Fibroblast of villous mesenchyme (primary cell): ENCODE results near the gene KIRREL2. TPM values are rescaled to one million over a fixed set of nuclear protein-coding genes. Genes with fewer than 3 reads are reported as not detected.
A peak's percentile ranks its signal among the peaks of the same experiment; 100 is the strongest.
"Not testable (repeated sequence)": the region's sequence is repeated elsewhere in the genome, so short reads cannot be mapped to it uniquely, and the experiment has no call there.

Experiments used
- DNase-seq: peaks from one replicate; pipeline ENCODE4 v3.0.0-alpha.2; 2010; ENCODE audit warnings: low read depth
- H3K4me3 ChIP-seq: 2 replicates; pipeline ENCODE4 v1.5.1; 2011; ENCODE audit warnings: low read depth, mild to moderate bottlenecking, low read length
- total RNA-seq: library from RNA; depleted of rRNA; stranded (reverse); fragments of >200 nt; gene quantifications from 2 replicates; pipeline ENCODE4 v1.2.3, GENCODE V29; 2012
- TF ChIP-seq, protein P1 (sequence below): IDR thresholded peaks from 2 replicates; pipeline ENCODE4 v1.5.1; 2012; ENCODE audit warnings: low read depth, mild to moderate bottlenecking, low read length; ENCODE audit not compliant: insufficient read depth

KIRREL2 gene
- total RNA-seq, 1 donor, result under 0.01 TPM

DNA sequence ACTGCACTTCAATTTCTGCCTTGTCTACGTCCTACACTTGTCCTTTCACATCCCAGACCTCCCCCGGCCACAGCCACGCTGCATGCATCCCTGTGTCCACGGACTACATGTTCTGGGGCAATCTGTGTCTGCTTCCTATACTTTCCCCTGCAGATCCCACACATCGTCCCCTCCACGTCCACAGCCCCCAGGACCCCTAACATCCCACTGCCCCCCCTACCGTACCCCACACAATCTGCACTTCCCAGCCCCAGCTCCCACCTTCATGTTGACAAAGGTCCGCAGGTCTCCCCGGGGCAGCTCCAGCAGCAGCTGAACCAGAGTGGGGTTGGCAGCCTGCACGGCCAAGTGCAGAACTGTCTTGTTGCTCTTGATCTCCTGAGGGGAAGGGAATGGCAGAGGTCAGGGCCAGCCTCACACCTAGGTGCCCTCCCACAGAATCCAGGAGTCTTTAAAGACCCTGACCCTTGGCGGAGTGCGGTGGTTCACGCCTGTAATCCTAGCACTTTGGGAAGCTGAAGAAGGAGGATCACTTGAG lies 33.5 kb downstream of the KIRREL2 start:
- no peak for DNase-seq
- TF ChIP-seq, protein P1, sequence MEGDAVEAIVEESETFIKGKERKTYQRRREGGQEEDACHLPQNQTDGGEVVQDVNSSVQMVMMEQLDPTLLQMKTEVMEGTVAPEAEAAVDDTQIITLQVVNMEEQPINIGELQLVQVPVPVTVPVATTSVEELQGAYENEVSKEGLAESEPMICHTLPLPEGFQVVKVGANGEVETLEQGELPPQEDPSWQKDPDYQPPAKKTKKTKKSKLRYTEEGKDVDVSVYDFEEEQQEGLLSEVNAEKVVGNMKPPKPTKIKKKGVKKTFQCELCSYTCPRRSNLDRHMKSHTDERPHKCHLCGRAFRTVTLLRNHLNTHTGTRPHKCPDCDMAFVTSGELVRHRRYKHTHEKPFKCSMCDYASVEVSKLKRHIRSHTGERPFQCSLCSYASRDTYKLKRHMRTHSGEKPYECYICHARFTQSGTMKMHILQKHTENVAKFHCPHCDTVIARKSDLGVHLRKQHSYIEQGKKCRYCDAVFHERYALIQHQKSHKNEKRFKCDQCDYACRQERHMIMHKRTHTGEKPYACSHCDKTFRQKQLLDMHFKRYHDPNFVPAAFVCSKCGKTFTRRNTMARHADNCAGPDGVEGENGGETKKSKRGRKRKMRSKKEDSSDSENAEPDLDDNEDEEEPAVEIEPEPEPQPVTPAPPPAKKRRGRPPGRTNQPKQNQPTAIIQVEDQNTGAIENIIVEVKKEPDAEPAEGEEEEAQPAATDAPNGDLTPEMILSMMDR, result no peak

DNA sequence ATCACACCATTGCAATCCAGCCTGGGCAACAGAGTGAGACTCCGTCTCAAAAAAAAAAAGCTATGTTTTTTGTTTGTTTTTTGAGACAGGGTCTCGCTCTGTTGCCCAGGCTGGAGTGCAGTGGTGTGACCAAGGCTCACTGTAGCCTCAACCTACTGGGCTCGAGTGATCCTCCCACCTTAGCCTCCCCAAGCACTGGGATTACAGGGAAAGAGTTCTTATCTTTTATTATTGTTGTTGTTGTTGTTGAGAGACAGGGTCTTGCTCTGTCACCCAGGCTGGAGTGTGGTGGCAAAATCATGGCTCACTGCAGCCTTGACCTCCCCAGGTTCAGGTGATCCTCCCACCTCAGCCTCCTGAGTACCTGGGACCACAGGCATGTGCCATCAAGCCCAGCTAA lies 35.1 kb downstream of the KIRREL2 start:
- H3K4me3 ChIP-seq, DNase-seq: not testable (repeated sequence)

More for the DNA sequence above, 33.5 kb downstream of the KIRREL2 start:
- H3K4me3 ChIP-seq, result no peak overlapping the region

GRCh38 chr19:35894342-35894741 lies 37.6 kb downstream of the KIRREL2 start:
- TF ChIP-seq, protein P1, result no peak
- H3K4me3 ChIP-seq, result no peak overlapping the region
- DNase-seq, result no peak

DNA sequence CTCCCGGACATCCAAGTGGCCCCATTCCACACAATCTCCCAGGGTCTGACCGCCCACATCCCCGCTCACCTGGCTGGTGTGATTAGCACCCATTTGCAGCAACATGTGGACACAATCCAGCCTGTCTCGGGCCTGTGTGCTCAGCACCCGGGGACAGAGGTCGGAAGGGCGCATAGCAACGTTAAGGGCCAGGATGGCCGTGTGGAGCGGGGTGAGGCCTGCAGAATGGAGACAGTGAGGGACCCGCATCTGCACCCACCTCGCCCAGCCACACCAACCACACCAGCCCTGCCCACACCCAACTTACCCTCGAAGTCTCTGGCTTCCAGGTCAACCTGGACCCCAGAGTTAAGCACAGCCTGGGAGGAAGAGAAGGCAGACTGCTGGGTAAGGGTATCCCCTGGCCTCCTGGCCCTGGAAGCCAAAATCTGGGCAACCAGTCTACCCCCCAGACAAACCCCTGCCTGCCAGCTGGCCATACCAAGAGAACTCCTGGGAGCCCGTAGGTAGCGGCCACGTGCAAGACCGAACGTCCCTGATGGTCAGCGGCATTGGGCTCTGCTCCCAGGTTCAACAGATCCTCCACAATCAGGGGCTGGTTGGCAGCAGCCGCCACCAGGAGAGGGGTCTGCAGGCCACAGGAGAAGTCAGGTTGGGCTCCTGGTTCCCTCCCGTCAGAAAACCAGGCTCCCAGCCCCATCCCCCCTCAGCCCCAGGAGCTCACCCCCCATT lies 39.4 kb downstream of the KIRREL2 start:
- TF ChIP-seq, protein P1, result no peak
- DNase-seq, result no peak
- no peak overlapping the region for H3K4me3 ChIP-seq

DNA sequence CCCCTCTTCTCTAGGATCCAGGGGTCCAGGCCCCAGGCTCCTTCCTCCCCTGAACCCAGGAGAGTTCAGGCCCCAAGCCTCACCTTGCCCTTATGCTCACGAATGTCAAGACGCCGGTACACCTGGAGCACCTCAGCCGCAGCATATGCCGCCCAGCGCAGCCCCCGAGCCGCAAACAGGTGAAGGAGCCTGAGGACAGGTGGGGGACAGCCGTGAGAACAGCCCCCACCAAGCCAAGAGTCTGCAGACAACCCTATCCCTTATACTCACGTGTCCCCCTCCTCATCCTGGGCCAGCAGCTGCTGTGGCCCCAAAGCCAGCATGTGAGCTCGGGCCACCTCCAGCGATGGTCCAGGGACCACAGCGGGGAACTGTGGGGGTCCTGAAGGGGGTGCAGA lies 39.9 kb downstream of the KIRREL2 start:
- no peak overlapping the region for H3K4me3 ChIP-seq
- DNase-seq, result no peak
- TF ChIP-seq, protein P1, result no peak

DNA sequence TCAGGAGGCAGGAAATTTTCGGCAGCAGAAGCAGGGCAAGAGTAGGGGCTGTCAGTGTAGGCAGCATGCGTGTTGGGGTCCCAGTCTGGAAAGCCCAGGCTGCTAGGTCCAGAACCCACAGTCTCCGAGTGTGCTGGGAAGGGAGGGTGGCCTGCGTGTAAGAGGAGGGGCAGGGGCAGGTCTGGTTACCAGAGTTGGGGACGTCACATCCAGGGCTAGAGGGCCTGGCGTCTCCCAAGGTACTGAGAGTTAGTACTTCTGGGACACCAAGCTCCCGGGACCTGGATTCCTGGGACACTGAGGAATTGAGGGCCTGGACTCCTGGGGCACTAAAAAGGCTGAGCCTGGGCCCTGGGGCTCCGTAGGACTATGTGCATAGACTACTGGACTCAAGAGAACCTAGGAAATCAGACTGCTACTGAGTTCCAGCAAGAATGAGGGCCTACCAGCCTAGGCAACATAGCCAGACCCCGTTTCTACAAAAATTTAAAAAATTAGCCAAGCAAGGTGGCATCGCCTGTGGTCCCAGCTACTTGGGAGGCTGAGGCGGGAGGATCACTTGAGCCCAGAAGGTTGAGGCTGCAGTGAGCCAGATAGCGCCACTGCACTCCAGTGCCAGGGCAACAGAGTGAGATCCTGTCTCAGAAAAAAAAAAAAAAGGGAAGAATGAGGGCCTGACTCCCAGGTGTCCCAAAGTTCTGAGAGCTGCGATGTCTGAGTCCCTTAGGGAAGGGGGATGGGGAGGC lies 41.2 kb downstream of the KIRREL2 start:
- no peak for DNase-seq
- TF ChIP-seq, protein P1, result no peak
- peak overlapping the region; percentile 79 for H3K4me3 ChIP-seq

DNA sequence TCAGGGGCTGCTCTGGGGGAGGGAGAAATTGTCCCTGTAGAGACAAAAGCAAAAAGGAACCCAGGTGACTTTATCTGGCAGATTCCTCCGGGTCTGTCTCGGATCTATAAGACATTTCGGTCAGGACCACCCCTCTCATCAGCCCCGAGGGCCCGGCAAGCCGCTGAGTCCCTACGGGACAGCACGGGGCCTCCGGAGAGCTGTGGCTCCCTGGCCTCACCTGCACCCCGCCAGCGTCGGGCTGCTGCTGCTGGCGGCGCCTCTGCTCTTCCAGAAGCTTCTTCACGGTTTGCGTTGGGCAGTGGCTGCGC lies 41.7 kb downstream of the KIRREL2 start:
- H3K4me3 ChIP-seq, result peak overlapping the region; percentile 79
- DNase-seq, result no peak
- TF ChIP-seq, protein P1, result no peak
